Measurements from ENCODE around the gene BSX. TPM values are rescaled to one million over a fixed set of nuclear protein-coding genes. Genes with fewer than 3 reads are reported as not detected.

The BSX gene
- not detected for polyA plus RNA-seq

GRCh38 chr11:122981388-122982264, at the start of gene BSX:
Gene BSX, minus strand, starts transcription at chr11:122981834. Its CDS starts 163 bp downstream, at chr11:122981671.
- Histone ChIP-seq H3K36me3 (ENCODE audit: control insufficient read depth in 2 of 2, insufficient read depth in 2 of 2, low read length in 1 of 2) (no peaks in the 10 kb centered on the region), H3K4me1 (ENCODE audit: control insufficient read depth in 2 of 2, insufficient read depth in 2 of 2, low read length in 1 of 2) (peaks cover 10 to 14% of the 10 kb centered on the region in 2 donors), H3K4me3 (ENCODE audit: low read depth in 1 of 2, low read length in 2 of 2) (no peak within 1 kb of the TSS), H3K27ac (ENCODE audit: low read depth in 2 of 2, low read length in 1 of 2) (no peak within 1 kb of the TSS), H3K27me3 (ENCODE audit: control insufficient read depth in 1 of 2, insufficient read depth in 2 of 2, low read length in 2 of 2) (peaks cover 22 to 33% of the 10 kb centered on the region in 2 donors), H3K9me3 (ENCODE audit: control insufficient read depth in 2 of 2, insufficient read depth in 1 of 2, low read depth in 1 of 2, low read length in 1 of 2) (peaks cover 3% of the 10 kb centered on the region in 2 donors)
- WGBS, 2 donors = 6 to 7% methylated on average over 35 of the region's 35 CpGs

DNA sequence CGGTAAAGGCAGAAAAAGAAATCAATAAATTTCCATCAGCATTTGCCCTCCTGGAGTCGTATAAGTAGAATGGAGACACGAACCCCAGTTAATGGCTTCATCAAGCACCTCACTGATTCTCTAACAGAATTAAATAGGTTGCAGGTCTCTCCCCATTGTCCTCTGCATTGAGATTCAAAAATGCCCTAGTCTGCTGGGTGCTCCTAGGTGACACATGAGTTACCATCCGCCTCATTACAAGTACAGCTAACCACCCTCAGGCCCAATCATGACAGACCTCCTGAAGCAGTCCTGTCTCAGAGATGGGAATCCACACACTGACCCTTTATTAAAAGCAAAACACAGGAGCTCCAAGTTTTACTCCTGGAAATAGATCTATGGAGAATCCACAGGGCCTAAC, 48.9 kb upstream of the BSX start:
- H3K4me3 ChIP-seq (ENCODE audit: low read depth in 1 of 2, low read length in 2 of 2) = no peak overlapping the region
- H3K36me3 ChIP-seq (ENCODE audit: control insufficient read depth in 2 of 2, insufficient read depth in 2 of 2, low read length in 1 of 2) = no peaks in the 10 kb centered on the region
- H3K4me1 ChIP-seq (ENCODE audit: control insufficient read depth in 2 of 2, insufficient read depth in 2 of 2, low read length in 1 of 2) = no peaks in the 10 kb centered on the region
- WGBS, 2 donors = 60 to 76% methylated on average over 4 of the region's 4 CpGs
- H3K27ac ChIP-seq (ENCODE audit: low read depth in 2 of 2, low read length in 1 of 2) = no peak overlapping the region
- H3K27me3 ChIP-seq (ENCODE audit: control insufficient read depth in 1 of 2, insufficient read depth in 2 of 2, low read length in 2 of 2) = no peaks in the 10 kb centered on the region
- H3K9me3 ChIP-seq (ENCODE audit: control insufficient read depth in 2 of 2, insufficient read depth in 1 of 2, low read depth in 1 of 2, low read length in 1 of 2) = no peaks in the 10 kb centered on the region

DNA sequence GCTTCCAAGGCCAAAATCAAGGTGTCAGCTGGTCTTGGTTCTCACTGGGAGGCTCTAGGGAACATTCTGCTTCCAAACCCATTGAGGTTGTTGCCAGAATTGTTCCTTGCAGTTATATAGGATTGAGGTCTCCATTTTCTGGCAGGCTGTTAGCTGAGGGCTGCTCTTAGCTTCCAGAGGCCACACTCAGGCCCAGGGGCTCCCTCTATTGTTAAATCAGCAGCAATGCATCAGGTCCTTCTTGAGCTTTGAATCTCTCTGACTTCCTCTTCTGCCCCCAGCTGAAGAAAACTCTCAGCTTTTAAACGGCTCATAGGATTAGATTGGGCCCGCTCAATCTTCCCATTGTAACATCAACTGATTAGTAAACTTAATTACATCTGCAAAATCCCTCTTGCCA, 39.3 kb upstream of the BSX start:
- Histone ChIP-seq H3K27me3 (ENCODE audit: control insufficient read depth in 1 of 2, insufficient read depth in 2 of 2, low read length in 2 of 2) (no peaks in the 10 kb centered on the region), H3K9me3 (ENCODE audit: control insufficient read depth in 2 of 2, insufficient read depth in 1 of 2, low read depth in 1 of 2, low read length in 1 of 2) (no peaks in the 10 kb centered on the region), H3K27ac (ENCODE audit: low read depth in 2 of 2, low read length in 1 of 2) (no peak overlapping the region), H3K4me3 (ENCODE audit: low read depth in 1 of 2, low read length in 2 of 2) (no peak overlapping the region), H3K36me3 (ENCODE audit: control insufficient read depth in 2 of 2, insufficient read depth in 2 of 2, low read length in 1 of 2) (no peaks in the 10 kb centered on the region), H3K4me1 (ENCODE audit: control insufficient read depth in 2 of 2, insufficient read depth in 2 of 2, low read length in 1 of 2) (no peaks in the 10 kb centered on the region)
- 54 to 55% methylated on average over 2 of the region's 2 CpGs for WGBS, 2 donors

GRCh38 chr11:123018702-123019101, 37.1 kb upstream of the BSX start:
- WGBS, 2 donors = 82 to 84% methylated on average over 9 of the region's 9 CpGs
- Histone ChIP-seq H3K4me1 (ENCODE audit: control insufficient read depth in 2 of 2, insufficient read depth in 2 of 2, low read length in 1 of 2) (no peaks in the 10 kb centered on the region), H3K4me3 (ENCODE audit: low read depth in 1 of 2, low read length in 2 of 2) (no peak overlapping the region), H3K9me3 (ENCODE audit: control insufficient read depth in 2 of 2, insufficient read depth in 1 of 2, low read depth in 1 of 2, low read length in 1 of 2) (no peaks in the 10 kb centered on the region), H3K27ac (ENCODE audit: low read depth in 2 of 2, low read length in 1 of 2) (no peak overlapping the region), H3K27me3 (ENCODE audit: control insufficient read depth in 1 of 2, insufficient read depth in 2 of 2, low read length in 2 of 2) (no peaks in the 10 kb centered on the region), H3K36me3 (ENCODE audit: control insufficient read depth in 2 of 2, insufficient read depth in 2 of 2, low read length in 1 of 2) (no peaks in the 10 kb centered on the region)

DNA sequence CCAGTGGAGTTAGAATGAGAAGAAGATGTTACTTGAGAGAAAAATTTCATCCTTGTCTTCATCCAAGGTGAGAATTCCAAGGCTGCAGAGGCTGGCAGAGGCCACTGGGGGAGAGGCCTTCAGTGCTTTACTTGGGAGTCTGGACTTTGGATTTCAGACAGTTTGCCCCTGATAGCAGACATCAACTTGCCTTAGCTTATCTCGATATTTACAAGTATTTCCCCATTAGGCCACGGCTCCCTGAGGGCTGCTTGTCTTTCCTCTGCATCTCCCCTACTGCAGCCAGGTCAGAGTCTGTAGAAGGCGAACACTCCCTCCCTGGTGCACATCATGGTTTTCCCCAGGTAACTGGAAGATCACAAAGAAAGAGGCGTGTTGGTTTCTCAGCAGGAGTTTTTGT, 29.9 kb upstream of the BSX start:
- Histone ChIP-seq H3K4me1 (ENCODE audit: control insufficient read depth in 2 of 2, insufficient read depth in 2 of 2, low read length in 1 of 2) (no peaks in the 10 kb centered on the region), H3K27ac (ENCODE audit: low read depth in 2 of 2, low read length in 1 of 2) (no peak overlapping the region), H3K36me3 (ENCODE audit: control insufficient read depth in 2 of 2, insufficient read depth in 2 of 2, low read length in 1 of 2) (no peaks in the 10 kb centered on the region), H3K9me3 (ENCODE audit: control insufficient read depth in 2 of 2, insufficient read depth in 1 of 2, low read depth in 1 of 2, low read length in 1 of 2) (no peaks in the 10 kb centered on the region), H3K27me3 (ENCODE audit: control insufficient read depth in 1 of 2, insufficient read depth in 2 of 2, low read length in 2 of 2) (no peaks in the 10 kb centered on the region), H3K4me3 (ENCODE audit: low read depth in 1 of 2, low read length in 2 of 2) (no peak overlapping the region)
- 41 to 66% methylated on average over 4 of the region's 4 CpGs for WGBS, 2 donors

DNA sequence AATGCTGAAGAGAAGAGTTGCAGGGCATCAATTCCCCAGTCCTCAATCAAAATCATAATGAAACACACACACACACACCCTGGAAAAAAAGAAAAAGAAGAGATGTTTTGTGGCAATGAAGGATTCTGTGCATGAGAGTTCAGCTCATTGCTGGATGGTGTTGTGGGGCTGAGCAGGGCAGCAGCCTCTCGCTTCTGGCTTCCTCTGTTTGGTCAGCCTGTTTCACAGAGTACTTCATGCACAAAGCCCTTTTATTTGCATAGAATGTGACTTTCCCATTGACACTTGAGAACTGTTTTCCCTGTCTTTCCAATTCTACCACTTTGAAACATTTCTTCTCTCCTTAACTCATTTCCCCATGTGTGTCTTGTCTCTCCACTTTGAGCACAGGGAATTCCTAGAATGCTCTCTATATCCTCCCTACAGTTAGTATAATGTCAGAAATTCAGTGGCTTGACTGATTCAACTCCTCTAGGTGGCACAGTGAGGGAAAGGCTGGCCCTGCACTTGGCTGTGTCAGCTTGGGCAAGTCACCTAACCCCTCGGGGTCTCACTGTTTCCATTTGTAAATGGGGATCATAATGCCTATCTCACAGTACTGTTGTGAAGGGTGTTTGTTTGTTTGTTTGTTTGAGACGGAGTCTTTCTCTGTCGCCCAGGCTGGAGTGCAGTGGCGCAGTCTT, 25.4 kb upstream of the BSX start:
- Histone ChIP-seq H3K36me3 (ENCODE audit: control insufficient read depth in 2 of 2, insufficient read depth in 2 of 2, low read length in 1 of 2) (no peaks in the 10 kb centered on the region), H3K4me3 (ENCODE audit: low read depth in 1 of 2, low read length in 2 of 2) (no peak overlapping the region), H3K4me1 (ENCODE audit: control insufficient read depth in 2 of 2, insufficient read depth in 2 of 2, low read length in 1 of 2) (no peaks in the 10 kb centered on the region), H3K27ac (ENCODE audit: low read depth in 2 of 2, low read length in 1 of 2) (no peak overlapping the region), H3K27me3 (ENCODE audit: control insufficient read depth in 1 of 2, insufficient read depth in 2 of 2, low read length in 2 of 2) (no peaks in the 10 kb centered on the region), H3K9me3 (ENCODE audit: control insufficient read depth in 2 of 2, insufficient read depth in 1 of 2, low read depth in 1 of 2, low read length in 1 of 2) (no peaks in the 10 kb centered on the region)
- WGBS, 2 donors = 75 to 80% methylated on average over 5 of the region's 5 CpGs

GRCh38 chr11:123000721-123001120, 19.1 kb upstream of the BSX start:
- Histone ChIP-seq H3K4me1 (ENCODE audit: control insufficient read depth in 2 of 2, insufficient read depth in 2 of 2, low read length in 1 of 2) (no peaks in the 10 kb centered on the region), H3K9me3 (ENCODE audit: control insufficient read depth in 2 of 2, insufficient read depth in 1 of 2, low read depth in 1 of 2, low read length in 1 of 2) (no peaks in the 10 kb centered on the region), H3K36me3 (ENCODE audit: control insufficient read depth in 2 of 2, insufficient read depth in 2 of 2, low read length in 1 of 2) (no peaks in the 10 kb centered on the region), H3K27ac (ENCODE audit: low read depth in 2 of 2, low read length in 1 of 2) (no peak overlapping the region), H3K27me3 (ENCODE audit: control insufficient read depth in 1 of 2, insufficient read depth in 2 of 2, low read length in 2 of 2) (no peaks in the 10 kb centered on the region), H3K4me3 (ENCODE audit: low read depth in 1 of 2, low read length in 2 of 2) (no peak overlapping the region)
- WGBS, 2 donors = 84 to 85% methylated on average over 5 of the region's 5 CpGs

GRCh38 chr11:122998727-122999366, 17.2 kb upstream of the BSX start:
- WGBS, 2 donors = 38 to 41% methylated on average over 14 of the region's 14 CpGs
- H3K4me1 ChIP-seq (ENCODE audit: control insufficient read depth in 2 of 2, insufficient read depth in 2 of 2, low read length in 1 of 2) = no peaks in the 10 kb centered on the region
- no peaks in the 10 kb centered on the region for H3K36me3 ChIP-seq (ENCODE audit: control insufficient read depth in 2 of 2, insufficient read depth in 2 of 2, low read length in 1 of 2)
- no peaks in the 10 kb centered on the region for H3K27me3 ChIP-seq (ENCODE audit: control insufficient read depth in 1 of 2, insufficient read depth in 2 of 2, low read length in 2 of 2)
- no peaks in the 10 kb centered on the region for H3K9me3 ChIP-seq (ENCODE audit: control insufficient read depth in 2 of 2, insufficient read depth in 1 of 2, low read depth in 1 of 2, low read length in 1 of 2)
- no peak overlapping the region for H3K4me3 ChIP-seq (ENCODE audit: low read depth in 1 of 2, low read length in 2 of 2)
- no peak overlapping the region for H3K27ac ChIP-seq (ENCODE audit: low read depth in 2 of 2, low read length in 1 of 2)

GRCh38 chr11:122995526-122995925, 13.9 kb upstream of the BSX start:
- Histone ChIP-seq H3K4me1 (ENCODE audit: control insufficient read depth in 2 of 2, insufficient read depth in 2 of 2, low read length in 1 of 2) (no peaks in the 10 kb centered on the region), H3K9me3 (ENCODE audit: control insufficient read depth in 2 of 2, insufficient read depth in 1 of 2, low read depth in 1 of 2, low read length in 1 of 2) (no peaks in the 10 kb centered on the region), H3K4me3 (ENCODE audit: low read depth in 1 of 2, low read length in 2 of 2) (no peak overlapping the region), H3K27ac (ENCODE audit: low read depth in 2 of 2, low read length in 1 of 2) (no peak overlapping the region), H3K27me3 (ENCODE audit: control insufficient read depth in 1 of 2, insufficient read depth in 2 of 2, low read length in 2 of 2) (peaks cover 0 to 2% of the 10 kb centered on the region in 2 donors), H3K36me3 (ENCODE audit: control insufficient read depth in 2 of 2, insufficient read depth in 2 of 2, low read length in 1 of 2) (no peaks in the 10 kb centered on the region)
- WGBS, 2 donors = 27 to 30% methylated on average over 3 of the region's 3 CpGs

Measured in esophagus (tissue), 2 donors.